HFF-Myc (cell line): ENCODE results near the gene CUL1.

ENCODE experiments used
- DNase-seq: peaks from one replicate; pipeline ENCODE4 v3.0.0-alpha.2; 2011; ENCODE audit warnings: low read depth; ENCODE audit errors: extremely low read depth
- H3K4me3 ChIP-seq: replicated peaks from 2 replicates; pipeline ENCODE4 v1.5.1; 2011; ENCODE audit warnings: low read depth, mild to moderate bottlenecking, control low read depth, low read length
- CTCF ChIP-seq: IDR thresholded peaks from 2 replicates; pipeline ENCODE4 v1.5.1; 2012; ENCODE audit warnings: mild to moderate bottlenecking, low read depth, low read length, control low read depth; ENCODE audit errors: missing control alignments

CUL1 gene

DNA sequence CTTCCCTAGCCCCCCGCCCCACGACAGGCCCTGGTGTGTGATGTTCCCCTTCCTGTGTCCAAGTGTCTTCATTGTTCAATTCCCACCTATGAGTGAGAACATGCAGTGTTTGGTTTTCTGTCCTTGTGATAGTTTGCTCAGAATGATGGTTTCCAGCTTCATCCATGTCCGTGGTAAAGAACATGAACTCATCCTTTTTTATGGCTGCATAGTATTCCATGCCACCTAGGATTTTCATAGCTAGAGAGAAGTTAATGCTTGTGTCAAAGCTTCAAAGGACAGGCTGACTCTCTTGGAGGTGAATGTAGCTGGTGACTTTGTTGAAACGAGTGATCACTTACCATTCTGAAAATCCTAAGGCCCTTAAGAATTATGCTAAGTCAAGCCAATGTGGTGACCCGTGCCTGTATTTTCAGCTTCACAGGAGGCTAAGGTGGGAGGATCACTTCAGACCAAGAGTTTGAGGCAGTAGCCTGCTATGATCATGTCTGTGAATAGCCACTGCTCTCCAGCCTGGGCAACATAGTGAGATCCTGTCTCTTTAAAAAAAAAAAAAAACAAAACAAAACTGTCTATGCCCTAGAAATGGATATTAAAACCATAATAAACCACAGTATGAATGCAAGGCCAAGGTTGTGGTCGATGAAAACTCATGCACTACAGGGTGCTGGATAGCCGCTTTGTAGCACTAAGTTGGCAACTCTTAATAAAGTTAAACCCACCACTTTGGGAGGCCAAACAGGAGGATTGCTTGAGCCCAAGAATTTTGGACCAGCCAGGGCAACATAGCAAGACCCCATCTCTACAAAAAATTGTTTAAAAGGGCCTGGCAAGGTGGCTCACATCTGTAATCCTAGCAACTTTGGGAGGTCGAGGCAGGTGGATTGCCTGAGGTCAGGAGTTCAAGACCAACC is 52.0 kb downstream of the CUL1 start:
- TF ChIP-seq CTCF = no peak
- DNase-seq = no peak
- no peak overlapping the region for H3K4me3 ChIP-seq

DNA sequence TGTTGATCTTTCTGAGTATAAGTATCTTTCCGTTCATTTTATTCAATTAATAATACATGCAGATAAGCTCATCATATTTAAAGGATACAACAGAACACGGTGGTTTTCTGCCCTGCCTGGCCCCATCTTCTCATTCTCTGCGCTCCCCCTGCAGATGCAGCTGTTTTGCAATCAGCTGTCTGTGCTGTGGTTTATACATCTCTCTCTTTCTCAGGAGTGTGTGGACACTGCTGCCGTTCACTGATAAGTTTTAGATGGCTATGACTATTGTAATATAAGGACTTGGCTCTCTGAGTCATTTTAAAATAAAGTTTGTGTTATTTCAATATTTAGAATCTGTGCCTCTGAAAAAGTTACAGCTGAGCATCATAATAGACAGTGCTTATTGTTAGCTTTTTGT is 54.5 kb downstream of the CUL1 start:
- no peak overlapping the region for H3K4me3 ChIP-seq
- no peak for TF ChIP-seq CTCF
- no peak for DNase-seq

- no peak for TF ChIP-seq CTCF
- no peak for DNase-seq
- H3K4me3 ChIP-seq = no peak overlapping the region
These were observed 56.2 kb downstream of the CUL1 start for GRCh38 chr7:148754912-148755311.

GRCh38 chr7:148761499-148762278 is 63.0 kb downstream of the CUL1 start:
- TF ChIP-seq CTCF = no peak
- DNase-seq = no peak
- no peak overlapping the region for H3K4me3 ChIP-seq

GRCh38 chr7:148763622-148764021 is 64.9 kb downstream of the CUL1 start:
- DNase-seq = no peak
- no peak for TF ChIP-seq CTCF
- no peak overlapping the region for H3K4me3 ChIP-seq

DNA sequence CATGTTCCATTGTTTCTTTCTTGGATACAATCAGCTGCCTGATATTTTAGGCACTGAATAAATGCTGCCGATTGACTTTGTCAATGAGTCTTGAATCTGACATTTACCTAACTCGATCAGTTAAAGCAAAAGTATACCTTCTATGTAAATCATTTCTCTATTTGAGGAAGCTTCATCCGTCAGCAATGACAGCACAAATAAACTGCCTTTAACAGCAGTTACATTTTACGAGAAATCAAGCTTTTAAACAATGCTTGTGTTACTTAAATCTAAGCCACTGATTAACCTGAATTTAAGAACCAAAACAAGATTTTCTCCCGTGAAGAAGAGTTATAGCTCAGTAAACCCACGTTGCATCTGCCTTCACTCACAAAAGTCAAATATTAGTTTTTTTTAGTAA is 71.3 kb downstream of the CUL1 start:
- no peak overlapping the region for H3K4me3 ChIP-seq
- no peak for TF ChIP-seq CTCF
- DNase-seq = no peak
